ENCODE results near the gene PRODH.

The PRODH gene

GRCh38 chr22:18979957-18980356 lies 43.9 kb upstream of the PRODH start (continued):
- TF ChIP-seq, protein P1, sequence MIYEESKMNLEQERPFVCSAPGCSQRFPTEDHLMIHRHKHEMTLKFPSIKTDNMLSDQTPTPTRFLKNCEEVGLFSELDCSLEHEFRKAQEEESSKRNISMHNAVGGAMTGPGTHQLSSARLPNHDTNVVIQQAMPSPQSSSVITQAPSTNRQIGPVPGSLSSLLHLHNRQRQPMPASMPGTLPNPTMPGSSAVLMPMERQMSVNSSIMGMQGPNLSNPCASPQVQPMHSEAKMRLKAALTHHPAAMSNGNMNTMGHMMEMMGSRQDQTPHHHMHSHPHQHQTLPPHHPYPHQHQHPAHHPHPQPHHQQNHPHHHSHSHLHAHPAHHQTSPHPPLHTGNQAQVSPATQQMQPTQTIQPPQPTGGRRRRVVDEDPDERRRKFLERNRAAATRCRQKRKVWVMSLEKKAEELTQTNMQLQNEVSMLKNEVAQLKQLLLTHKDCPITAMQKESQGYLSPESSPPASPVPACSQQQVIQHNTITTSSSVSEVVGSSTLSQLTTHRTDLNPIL (CRISPR knock-in tag; IDR thresholded peaks at IDR 0.05; ENCODE audit: low read depth) = no peak

- no peak for ATAC-seq
- TF ChIP-seq TOX (CRISPR knock-in tag; IDR thresholded peaks at IDR 0.05; ENCODE audit: borderline replicate concordance) (no peak), ZNF8 (CRISPR knock-in tag; IDR thresholded peaks at IDR 0.05) (no peak), CSDC2 (CRISPR knock-in tag; IDR thresholded peaks at IDR 0.05) (no peak), CSRNP3 (CRISPR knock-in tag; IDR thresholded peaks at IDR 0.05) (no peak), BACH2 (CRISPR knock-in tag; IDR thresholded peaks at IDR 0.05; ENCODE audit: borderline replicate concordance) (no peak), ARNTL (CRISPR knock-in tag; IDR thresholded peaks at IDR 0.05; ENCODE audit: borderline replicate concordance, low read depth) (no peak), ZC3H10 (CRISPR knock-in tag; IDR thresholded peaks at IDR 0.05) (no peak), GLIS3 (CRISPR knock-in tag; IDR thresholded peaks at IDR 0.05) (no peak), SNAI2 (CRISPR knock-in tag; IDR thresholded peaks at IDR 0.05) (no peak), RARB (CRISPR knock-in tag; IDR thresholded peaks at IDR 0.05) (no peak), TSHZ2 (CRISPR knock-in tag; IDR thresholded peaks at IDR 0.05) (no peak), TCF4 (CRISPR knock-in tag; IDR thresholded peaks at IDR 0.05; ENCODE audit: borderline replicate concordance) (no peak), ZNF70 (CRISPR knock-in tag; IDR thresholded peaks at IDR 0.05) (no peak), ZFP3 (CRISPR knock-in tag; IDR thresholded peaks at IDR 0.05) (no peak), ESRRG (CRISPR knock-in tag; IDR thresholded peaks at IDR 0.05) (no peak), ISL1 (CRISPR knock-in tag; IDR thresholded peaks at IDR 0.05) (no peak), ZNF565 (CRISPR knock-in tag; conservative IDR thresholded peaks at IDR 0.05; ENCODE audit: low read depth) (no peak)
- TF ChIP-seq, protein P1 (CRISPR knock-in tag; IDR thresholded peaks at IDR 0.05; ENCODE audit: low read depth) = no peak
- TF ChIP-seq, protein P2, sequence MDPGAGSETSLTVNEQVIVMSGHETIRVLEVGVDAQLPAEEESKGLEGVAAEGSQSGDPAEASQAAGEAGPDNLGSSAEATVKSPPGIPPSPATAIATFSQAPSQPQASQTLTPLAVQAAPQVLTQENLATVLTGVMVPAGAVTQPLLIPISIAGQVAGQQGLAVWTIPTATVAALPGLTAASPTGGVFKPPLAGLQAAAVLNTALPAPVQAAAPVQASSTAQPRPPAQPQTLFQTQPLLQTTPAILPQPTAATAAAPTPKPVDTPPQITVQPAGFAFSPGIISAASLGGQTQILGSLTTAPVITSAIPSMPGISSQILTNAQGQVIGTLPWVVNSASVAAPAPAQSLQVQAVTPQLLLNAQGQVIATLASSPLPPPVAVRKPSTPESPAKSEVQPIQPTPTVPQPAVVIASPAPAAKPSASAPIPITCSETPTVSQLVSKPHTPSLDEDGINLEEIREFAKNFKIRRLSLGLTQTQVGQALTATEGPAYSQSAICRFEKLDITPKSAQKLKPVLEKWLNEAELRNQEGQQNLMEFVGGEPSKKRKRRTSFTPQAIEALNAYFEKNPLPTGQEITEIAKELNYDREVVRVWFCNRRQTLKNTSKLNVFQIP (CRISPR knock-in tag; IDR thresholded peaks at IDR 0.05; ENCODE audit: borderline replicate concordance, low read depth) = no peak
- TF ChIP-seq, protein P3, sequence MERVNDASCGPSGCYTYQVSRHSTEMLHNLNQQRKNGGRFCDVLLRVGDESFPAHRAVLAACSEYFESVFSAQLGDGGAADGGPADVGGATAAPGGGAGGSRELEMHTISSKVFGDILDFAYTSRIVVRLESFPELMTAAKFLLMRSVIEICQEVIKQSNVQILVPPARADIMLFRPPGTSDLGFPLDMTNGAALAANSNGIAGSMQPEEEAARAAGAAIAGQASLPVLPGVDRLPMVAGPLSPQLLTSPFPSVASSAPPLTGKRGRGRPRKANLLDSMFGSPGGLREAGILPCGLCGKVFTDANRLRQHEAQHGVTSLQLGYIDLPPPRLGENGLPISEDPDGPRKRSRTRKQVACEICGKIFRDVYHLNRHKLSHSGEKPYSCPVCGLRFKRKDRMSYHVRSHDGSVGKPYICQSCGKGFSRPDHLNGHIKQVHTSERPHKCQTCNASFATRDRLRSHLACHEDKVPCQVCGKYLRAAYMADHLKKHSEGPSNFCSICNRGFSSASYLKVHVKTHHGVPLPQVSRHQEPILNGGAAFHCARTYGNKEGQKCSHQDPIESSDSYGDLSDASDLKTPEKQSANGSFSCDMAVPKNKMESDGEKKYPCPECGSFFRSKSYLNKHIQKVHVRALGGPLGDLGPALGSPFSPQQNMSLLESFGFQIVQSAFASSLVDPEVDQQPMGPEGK (CRISPR knock-in tag; IDR thresholded peaks at IDR 0.05; ENCODE audit: borderline replicate concordance) = no peak
Measured at GRCh38 chr22:18978506-18978905, 42.4 kb upstream of the PRODH start.

GRCh38 chr22:18977824-18978425 lies 41.8 kb upstream of the PRODH start:
- no peak for TF ChIP-seq TSHZ2 (CRISPR knock-in tag; IDR thresholded peaks at IDR 0.05)
- no peak for TF ChIP-seq GLIS3 (CRISPR knock-in tag; IDR thresholded peaks at IDR 0.05)
- ATAC-seq = no peak

All from SK-N-SH treated with all-trans-retinoic acid at 6 μM for 48 hours (cell line).